K562 (cell line): Measurements from ENCODE around the gene CFAP92.

Source experiments
- SAFB2 ChIP-seq: fragments of 200-400 bp; formaldehyde crosslinking; IDR thresholded peaks from 2 replicates; pipeline ENCODE4 v1.6.1; 2018; ENCODE audit warnings: borderline replicate concordance, low read length, low read depth, moderate library complexity; ENCODE audit not compliant: severe bottlenecking
- ZBED1 ChIP-seq: IDR thresholded peaks from 2 replicates; pipeline ENCODE4 v1.6.1; 2014
- TF ChIP-seq, protein P1 (sequence below): sonication (generic); formaldehyde crosslinking; IDR thresholded peaks from 2 replicates; pipeline ENCODE4 v1.8.1; 2023; ENCODE audit warnings: mild to moderate bottlenecking, missing genetic modification reagents
- TF ChIP-seq, protein P2 (sequence below): sonication (generic); formaldehyde crosslinking; IDR thresholded peaks from 2 replicates; pipeline ENCODE4 v1.9.0; 2022; ENCODE audit warnings: mild to moderate bottlenecking, missing genetic modification reagents
- TF ChIP-seq, protein P3 (sequence below): conservative IDR thresholded peaks from 2 replicates; pipeline ENCODE4 v1.6.1; 2011; ENCODE audit warnings: low read depth, mild to moderate bottlenecking, low read length; ENCODE audit not compliant: control insufficient read depth
- TF ChIP-seq, protein P4 (sequence below): fragments of 250-450 bp; sonication (Bioruptor Pico); IDR thresholded peaks from 2 replicates; pipeline ENCODE4 v1.8.0; 2022; ENCODE audit warnings: inconsistent platforms
- TF ChIP-seq, protein P5 (sequence below): fragments of 150-350 bp; IDR thresholded peaks from 2 replicates; pipeline ENCODE4 v1.6.1; 2014; ENCODE audit warnings: low read depth, mild to moderate bottlenecking, low read length, borderline replicate concordance

DNA sequence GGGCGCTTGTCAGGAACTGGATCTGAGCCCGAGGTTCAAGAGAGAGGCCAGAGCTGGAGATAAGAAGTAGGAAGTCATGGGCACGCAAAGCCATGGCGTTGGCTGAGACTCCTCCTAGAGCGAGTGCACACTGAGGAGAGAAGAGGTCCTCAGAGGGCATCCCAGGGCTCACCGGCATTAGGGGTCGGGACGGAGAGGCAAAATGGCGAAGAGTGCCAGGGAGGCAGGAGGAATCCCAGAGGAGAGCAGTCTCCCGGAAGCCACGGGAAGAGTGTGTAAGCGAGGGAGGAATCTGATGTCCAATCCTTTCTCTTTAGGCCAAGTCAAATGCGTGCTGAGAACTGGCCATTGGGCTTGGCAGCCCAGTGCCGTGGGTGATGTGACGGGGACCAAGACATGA lies 31.2 kb upstream of the CFAP92 start:
- TF ChIP-seq, protein P1, sequence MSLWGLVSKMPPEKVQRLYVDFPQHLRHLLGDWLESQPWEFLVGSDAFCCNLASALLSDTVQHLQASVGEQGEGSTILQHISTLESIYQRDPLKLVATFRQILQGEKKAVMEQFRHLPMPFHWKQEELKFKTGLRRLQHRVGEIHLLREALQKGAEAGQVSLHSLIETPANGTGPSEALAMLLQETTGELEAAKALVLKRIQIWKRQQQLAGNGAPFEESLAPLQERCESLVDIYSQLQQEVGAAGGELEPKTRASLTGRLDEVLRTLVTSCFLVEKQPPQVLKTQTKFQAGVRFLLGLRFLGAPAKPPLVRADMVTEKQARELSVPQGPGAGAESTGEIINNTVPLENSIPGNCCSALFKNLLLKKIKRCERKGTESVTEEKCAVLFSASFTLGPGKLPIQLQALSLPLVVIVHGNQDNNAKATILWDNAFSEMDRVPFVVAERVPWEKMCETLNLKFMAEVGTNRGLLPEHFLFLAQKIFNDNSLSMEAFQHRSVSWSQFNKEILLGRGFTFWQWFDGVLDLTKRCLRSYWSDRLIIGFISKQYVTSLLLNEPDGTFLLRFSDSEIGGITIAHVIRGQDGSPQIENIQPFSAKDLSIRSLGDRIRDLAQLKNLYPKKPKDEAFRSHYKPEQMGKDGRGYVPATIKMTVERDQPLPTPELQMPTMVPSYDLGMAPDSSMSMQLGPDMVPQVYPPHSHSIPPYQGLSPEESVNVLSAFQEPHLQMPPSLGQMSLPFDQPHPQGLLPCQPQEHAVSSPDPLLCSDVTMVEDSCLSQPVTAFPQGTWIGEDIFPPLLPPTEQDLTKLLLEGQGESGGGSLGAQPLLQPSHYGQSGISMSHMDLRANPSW (CRISPR knock-in tag) = no peak
- TF ChIP-seq, protein P2, sequence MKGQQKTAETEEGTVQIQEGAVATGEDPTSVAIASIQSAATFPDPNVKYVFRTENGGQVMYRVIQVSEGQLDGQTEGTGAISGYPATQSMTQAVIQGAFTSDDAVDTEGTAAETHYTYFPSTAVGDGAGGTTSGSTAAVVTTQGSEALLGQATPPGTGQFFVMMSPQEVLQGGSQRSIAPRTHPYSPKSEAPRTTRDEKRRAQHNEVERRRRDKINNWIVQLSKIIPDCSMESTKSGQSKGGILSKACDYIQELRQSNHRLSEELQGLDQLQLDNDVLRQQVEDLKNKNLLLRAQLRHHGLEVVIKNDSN (CRISPR knock-in tag) = no peak
- TF ChIP-seq SAFB2 (no peak), ZBED1 (no peak)
- TF ChIP-seq, protein P3, sequence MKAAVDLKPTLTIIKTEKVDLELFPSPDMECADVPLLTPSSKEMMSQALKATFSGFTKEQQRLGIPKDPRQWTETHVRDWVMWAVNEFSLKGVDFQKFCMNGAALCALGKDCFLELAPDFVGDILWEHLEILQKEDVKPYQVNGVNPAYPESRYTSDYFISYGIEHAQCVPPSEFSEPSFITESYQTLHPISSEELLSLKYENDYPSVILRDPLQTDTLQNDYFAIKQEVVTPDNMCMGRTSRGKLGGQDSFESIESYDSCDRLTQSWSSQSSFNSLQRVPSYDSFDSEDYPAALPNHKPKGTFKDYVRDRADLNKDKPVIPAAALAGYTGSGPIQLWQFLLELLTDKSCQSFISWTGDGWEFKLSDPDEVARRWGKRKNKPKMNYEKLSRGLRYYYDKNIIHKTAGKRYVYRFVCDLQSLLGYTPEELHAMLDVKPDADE = no peak
- TF ChIP-seq, protein P4, sequence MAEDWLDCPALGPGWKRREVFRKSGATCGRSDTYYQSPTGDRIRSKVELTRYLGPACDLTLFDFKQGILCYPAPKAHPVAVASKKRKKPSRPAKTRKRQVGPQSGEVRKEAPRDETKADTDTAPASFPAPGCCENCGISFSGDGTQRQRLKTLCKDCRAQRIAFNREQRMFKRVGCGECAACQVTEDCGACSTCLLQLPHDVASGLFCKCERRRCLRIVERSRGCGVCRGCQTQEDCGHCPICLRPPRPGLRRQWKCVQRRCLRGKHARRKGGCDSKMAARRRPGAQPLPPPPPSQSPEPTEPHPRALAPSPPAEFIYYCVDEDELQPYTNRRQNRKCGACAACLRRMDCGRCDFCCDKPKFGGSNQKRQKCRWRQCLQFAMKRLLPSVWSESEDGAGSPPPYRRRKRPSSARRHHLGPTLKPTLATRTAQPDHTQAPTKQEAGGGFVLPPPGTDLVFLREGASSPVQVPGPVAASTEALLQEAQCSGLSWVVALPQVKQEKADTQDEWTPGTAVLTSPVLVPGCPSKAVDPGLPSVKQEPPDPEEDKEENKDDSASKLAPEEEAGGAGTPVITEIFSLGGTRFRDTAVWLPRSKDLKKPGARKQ (CRISPR knock-in tag) = no peak
- TF ChIP-seq, protein P5, sequence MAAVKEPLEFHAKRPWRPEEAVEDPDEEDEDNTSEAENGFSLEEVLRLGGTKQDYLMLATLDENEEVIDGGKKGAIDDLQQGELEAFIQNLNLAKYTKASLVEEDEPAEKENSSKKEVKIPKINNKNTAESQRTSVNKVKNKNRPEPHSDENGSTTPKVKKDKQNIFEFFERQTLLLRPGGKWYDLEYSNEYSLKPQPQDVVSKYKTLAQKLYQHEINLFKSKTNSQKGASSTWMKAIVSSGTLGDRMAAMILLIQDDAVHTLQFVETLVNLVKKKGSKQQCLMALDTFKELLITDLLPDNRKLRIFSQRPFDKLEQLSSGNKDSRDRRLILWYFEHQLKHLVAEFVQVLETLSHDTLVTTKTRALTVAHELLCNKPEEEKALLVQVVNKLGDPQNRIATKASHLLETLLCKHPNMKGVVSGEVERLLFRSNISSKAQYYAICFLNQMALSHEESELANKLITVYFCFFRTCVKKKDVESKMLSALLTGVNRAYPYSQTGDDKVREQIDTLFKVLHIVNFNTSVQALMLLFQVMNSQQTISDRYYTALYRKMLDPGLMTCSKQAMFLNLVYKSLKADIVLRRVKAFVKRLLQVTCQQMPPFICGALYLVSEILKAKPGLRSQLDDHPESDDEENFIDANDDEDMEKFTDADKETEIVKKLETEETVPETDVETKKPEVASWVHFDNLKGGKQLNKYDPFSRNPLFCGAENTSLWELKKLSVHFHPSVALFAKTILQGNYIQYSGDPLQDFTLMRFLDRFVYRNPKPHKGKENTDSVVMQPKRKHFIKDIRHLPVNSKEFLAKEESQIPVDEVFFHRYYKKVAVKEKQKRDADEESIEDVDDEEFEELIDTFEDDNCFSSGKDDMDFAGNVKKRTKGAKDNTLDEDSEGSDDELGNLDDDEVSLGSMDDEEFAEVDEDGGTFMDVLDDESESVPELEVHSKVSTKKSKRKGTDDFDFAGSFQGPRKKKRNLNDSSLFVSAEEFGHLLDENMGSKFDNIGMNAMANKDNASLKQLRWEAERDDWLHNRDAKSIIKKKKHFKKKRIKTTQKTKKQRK = no peak
